GM12892 (cell line): ENCODE results near the gene TENM4.

Experiments used
- DNase-seq: peaks from one replicate; pipeline ENCODE4 v3.0.0; 2011; ENCODE audit not compliant: insufficient read length
- FAIRE-seq: peaks from 2 replicates; lab custom pipeline; 2011; peaks lifted over from hg19 to GRCh38; lab: Jason Lieb, UNC
- POLR2A ChIP-seq: IDR thresholded peaks from 2 replicates; pipeline ENCODE4 v1.6.1; 2011; ENCODE audit warnings: low read depth, low read length, control low read depth
- POLR2AphosphoS5 ChIP-seq: IDR thresholded peaks from 2 replicates; pipeline ENCODE4 v1.6.1; 2011; ENCODE audit warnings: low read depth, low read length, control low read depth
- TAF1 ChIP-seq: IDR thresholded peaks from 2 replicates; pipeline ENCODE4 v1.6.1; 2011; ENCODE audit warnings: low read depth, mild to moderate bottlenecking, control low read depth, low read length, borderline replicate concordance

Gene TENM4

DNA sequence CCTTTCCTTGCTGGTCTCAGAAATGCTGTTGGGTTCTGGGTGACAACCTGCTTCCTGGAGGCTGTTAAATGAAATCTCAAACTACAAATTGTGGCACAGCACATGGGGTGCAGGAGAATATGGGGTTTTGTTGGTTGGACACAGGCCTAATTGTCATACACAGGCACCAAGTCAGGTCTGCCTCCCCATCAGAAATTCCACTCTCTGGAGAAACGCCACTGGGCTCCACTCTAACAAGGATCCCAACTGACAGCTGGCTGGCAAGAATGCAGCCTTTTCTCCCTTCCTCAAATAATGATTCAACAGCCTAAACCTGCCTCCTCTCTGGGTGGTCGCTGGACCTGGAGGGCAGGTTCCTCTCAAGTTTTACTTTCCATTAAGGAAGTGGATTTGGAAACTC is 688.3 kb downstream of the TENM4 start:
- FAIRE-seq, result no peak

GRCh38 chr11:78748918-78749690 is 691.7 kb downstream of the TENM4 start:
- no peak for FAIRE-seq

More for the DNA sequence above, 688.3 kb downstream of the TENM4 start:
- TF ChIP-seq POLR2AphosphoS5 (no peak), POLR2A (no peak), TAF1 (no peak)
- DNase-seq, result no peak

GRCh38 chr11:78744949-78745348 is 695.9 kb downstream of the TENM4 start:
- no peak for TF ChIP-seq POLR2A
- TF ChIP-seq POLR2AphosphoS5, result no peak
- TF ChIP-seq TAF1, result no peak

More at GRCh38 chr11:78748918-78749690, 691.7 kb downstream of the TENM4 start:
- TF ChIP-seq POLR2AphosphoS5, result no peak
- no peak for TF ChIP-seq TAF1
- no peak for TF ChIP-seq POLR2A
- DNase-seq, result no peak

GRCh38 chr11:78744202-78744601 is 696.6 kb downstream of the TENM4 start:
- no peak for FAIRE-seq
- no peak for DNase-seq
- TF ChIP-seq POLR2A (no peak), TAF1 (no peak), POLR2AphosphoS5 (no peak)

More at GRCh38 chr11:78744949-78745348, 695.9 kb downstream of the TENM4 start:
- no peak for DNase-seq
- no peak for FAIRE-seq

- DNase-seq (no peak), FAIRE-seq (no peak)
- TF ChIP-seq TAF1 (no peak), POLR2AphosphoS5 (no peak), POLR2A (no peak)
These were observed 698.4 kb downstream of the TENM4 start for GRCh38 chr11:78742430-78742829.

DNA sequence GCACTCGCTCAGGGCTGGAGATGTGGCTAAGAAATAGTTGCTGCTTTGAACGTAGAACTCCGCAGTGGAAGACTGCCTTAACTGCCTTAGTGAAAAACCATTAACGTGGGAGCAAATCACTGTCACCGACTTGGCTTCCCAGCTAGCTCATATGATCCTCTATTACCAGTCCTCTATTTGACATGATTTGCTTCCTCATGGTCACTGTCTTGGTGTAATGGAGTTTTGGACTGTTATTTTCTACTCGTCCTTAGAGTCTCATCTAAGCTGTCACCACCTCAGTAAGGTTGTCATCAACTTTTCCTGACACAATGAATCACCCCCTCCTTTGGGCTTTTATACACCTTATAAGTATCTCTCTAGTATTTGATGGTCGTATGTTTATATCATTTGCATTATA is 699.1 kb downstream of the TENM4 start:
- no peak for DNase-seq
- FAIRE-seq, result no peak
- TF ChIP-seq TAF1 (no peak), POLR2A (no peak), POLR2AphosphoS5 (no peak)

GRCh38 chr11:78740199-78741071 is 700.4 kb downstream of the TENM4 start:
- DNase-seq (no peak), FAIRE-seq (no peak)
- TF ChIP-seq POLR2AphosphoS5, result no peak
- no peak for TF ChIP-seq POLR2A
- no peak for TF ChIP-seq TAF1

DNA sequence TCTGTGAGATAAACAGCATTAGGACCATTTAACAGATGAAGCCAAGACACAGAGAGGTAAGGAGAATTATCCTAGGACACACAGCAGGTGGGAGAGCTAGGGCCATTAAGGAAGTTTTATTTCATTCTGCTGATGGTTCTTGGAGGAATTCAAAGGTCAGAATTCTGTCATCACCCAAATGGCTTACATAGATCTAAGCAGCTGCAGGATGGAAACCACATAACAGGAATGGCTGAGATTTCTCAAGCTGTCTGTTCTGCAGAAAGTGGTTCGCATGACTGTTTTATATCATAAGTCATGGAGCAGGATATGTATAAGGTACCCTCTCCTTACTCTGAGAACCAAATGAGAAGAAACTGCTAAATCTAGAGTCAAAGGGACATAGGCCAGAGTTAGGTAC is 702.9 kb downstream of the TENM4 start:
- TF ChIP-seq POLR2A (no peak), POLR2AphosphoS5 (no peak), TAF1 (no peak)
- no peak for FAIRE-seq
- no peak for DNase-seq

- no peak for DNase-seq
- TF ChIP-seq POLR2A (no peak), POLR2AphosphoS5 (no peak), TAF1 (no peak)
- FAIRE-seq, result no peak
These were observed 703.5 kb downstream of the TENM4 start for GRCh38 chr11:78737301-78737700.

DNA sequence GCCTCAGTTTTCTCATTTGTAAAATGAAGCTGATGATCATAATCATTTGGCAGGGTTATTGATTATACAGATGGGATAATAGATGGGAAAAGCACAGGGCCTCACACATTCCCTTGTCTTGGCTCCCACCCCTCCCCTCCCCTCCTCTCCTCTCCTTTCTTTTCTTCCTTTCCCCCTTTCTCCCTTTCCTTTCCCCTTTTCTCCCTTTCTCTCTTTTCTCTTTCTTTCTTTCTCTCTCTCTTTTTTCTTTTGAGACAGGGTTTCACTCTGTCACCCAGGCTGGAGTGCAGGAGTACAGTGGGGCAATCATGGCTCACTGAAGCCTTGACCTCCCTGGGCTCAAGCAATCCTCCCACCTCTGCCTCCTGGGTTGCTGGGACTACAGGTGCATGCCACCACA is 705.1 kb downstream of the TENM4 start:
- DNase-seq (no peak), FAIRE-seq (no peak)
- TF ChIP-seq TAF1 (no peak), POLR2AphosphoS5 (no peak), POLR2A (no peak)

GRCh38 chr11:78733031-78733430 is 707.8 kb downstream of the TENM4 start:
- no peak for TF ChIP-seq TAF1
- no peak for TF ChIP-seq POLR2AphosphoS5
- TF ChIP-seq POLR2A, result no peak
- DNase-seq, result no peak
- no peak for FAIRE-seq

DNA sequence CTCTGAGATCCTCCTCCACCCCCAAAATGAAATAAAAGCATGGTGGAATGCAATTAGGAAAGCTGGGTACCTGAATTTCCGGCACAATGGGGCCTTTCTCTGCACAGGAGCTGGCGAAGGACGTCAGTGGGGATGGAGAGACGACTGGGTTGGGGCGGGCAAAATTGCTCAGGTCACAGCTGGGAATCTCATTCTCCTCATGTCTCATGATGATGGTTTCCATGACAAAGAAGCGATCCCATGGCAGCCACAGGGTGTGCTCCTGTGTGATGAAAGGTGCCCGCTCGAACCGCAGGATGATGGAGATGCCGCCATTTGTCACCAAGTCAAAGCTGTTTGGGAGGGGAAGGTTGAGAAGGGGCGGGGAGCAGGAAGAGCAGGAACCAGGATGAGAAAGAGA is 708.6 kb downstream of the TENM4 start:
- no peak for TF ChIP-seq POLR2A
- no peak for TF ChIP-seq POLR2AphosphoS5
- TF ChIP-seq TAF1, result no peak
- no peak for FAIRE-seq
- DNase-seq, result no peak
